ENCODE data around the gene SLC35F4.
"Not testable (repeated sequence)": the region's sequence is repeated elsewhere in the genome, so short reads cannot be mapped to it uniquely, and the experiment has no call there.

Gene SLC35F4

GRCh38 chr14:57865403-57866198 lies at the start of gene SLC35F4:
TSS of gene SLC35F4 (minus strand) at chr14:57866092.
- DNase-seq (ENCODE audit: insufficient read length, low spot score), result no peak
- no peak for FAIRE-seq

GRCh38 chr14:57909626-57910025 lies 43.7 kb upstream of the SLC35F4 start:
- no peak for DNase-seq (ENCODE audit: insufficient read length, low spot score)
- peak; percentile 84 for FAIRE-seq

GRCh38 chr14:57903954-57904353 lies 38.1 kb upstream of the SLC35F4 start:
- no peak for DNase-seq (ENCODE audit: insufficient read length, low spot score)
- peak; percentile 72 for FAIRE-seq

GRCh38 chr14:57898837-57899572 lies 33.1 kb upstream of the SLC35F4 start:
- FAIRE-seq (peak; percentile 83), DNase-seq (ENCODE audit: insufficient read length, low spot score) (no peak)

DNA sequence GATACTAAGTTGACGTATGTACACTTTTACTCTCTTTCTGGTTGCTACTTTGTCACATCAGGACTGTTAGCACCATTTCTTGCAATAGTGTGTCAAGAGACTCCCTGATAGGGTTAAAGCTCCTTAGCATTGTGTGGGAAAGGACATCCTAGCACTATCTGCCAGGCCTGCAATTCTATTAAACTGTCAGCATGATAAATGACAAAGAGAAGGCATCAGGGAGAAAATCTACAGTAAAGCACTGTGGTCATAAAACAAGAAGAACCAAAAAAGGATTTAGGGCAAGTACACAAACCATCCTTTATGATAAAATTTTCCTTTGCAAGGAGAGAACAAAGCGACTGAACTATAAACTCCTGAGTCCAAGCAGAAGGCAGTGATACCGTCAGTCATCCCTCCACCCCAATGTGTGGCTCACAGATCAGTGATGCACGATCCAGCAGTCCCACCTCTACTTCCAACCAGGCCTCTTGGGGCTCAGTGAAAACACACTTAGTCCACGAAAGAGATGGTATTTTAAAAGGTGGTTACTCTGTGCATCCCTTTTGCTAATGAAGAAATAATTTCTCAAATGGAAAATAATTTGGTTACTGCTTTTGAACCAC lies 31.4 kb upstream of the SLC35F4 start:
- FAIRE-seq (peak; percentile 73), DNase-seq (ENCODE audit: insufficient read length, low spot score) (no peak)

DNA sequence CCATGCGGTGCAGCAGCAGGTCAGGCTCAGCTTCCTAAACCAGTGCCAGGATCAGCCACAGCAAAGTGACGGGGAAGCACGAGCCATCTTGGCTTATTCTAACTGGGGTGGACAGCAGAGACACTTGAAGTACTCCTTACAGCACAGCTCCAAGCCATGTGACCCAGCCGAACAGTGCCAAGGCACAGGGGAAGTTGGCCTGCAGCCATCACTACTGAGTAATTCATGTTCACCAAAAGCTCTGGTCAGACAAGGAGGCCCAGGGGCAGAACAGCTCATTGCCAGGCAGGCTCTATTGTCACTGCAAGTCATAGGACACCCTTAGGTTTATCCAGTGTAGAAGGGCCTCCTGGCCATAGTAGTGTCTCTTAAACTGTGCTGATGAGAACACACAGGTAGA lies 23.4 kb upstream of the SLC35F4 start:
- DNase-seq (ENCODE audit: insufficient read length, low spot score) (no peak), FAIRE-seq (peak; percentile 72)

DNA sequence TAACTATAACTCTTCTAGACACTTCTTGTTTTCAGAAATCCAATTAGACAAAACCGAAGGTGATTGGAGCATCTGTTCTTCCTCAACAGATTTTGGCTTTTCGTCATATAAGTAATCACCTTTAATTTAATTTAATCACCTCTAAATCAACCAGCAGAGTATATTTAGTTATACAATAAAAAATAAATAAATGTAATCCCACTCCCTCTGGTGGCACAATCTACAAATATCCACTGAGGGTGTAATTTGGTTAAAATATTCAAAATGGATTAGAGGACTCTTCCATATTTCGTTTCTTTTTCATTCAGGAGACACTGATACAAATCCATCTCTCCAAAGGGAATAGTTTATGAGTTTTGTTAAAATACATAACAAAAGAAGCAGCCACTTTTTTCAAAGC lies 18.3 kb upstream of the SLC35F4 start:
- DNase-seq (ENCODE audit: insufficient read length, low spot score) (no peak), FAIRE-seq (no peak)

DNA sequence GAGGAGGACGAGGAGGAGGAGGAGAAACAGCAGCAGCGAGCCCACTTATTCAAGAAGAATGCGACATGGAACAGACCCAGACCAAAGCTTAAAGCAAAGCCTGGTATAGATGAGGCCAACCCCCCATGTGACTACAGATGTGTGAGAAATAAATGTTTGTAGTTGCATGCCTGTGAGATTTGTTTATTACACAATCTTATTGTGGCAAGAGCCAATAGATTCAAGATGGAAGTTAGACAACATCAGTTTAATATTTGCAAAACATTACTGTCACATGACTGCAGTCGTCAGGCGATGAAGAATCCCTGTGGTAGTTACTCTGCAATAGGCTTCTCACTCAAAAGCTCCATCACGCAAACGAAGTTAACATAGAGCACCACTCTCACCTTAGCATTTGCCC lies 17.2 kb upstream of the SLC35F4 start:
- FAIRE-seq, result peak; percentile 65
- DNase-seq (ENCODE audit: insufficient read length, low spot score), result no peak

DNA sequence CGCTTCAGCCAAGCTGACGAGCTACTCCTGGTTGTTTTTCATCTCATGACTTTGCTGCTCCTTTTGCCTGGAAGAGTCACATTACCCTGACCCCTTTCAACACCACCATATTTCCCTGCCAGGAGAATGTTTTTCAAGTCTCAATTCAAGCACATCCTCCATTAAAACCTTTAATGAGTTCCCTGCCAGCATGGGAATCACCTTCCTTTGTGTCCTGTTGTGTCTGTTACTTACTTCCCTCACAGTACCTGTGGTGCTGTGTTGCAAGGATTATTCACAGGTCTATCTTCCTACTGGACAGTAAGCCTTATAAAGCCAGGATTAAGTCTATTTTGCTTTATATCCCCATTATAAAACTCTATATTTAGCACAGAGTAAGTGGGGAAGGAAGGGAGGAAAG lies 13.6 kb upstream of the SLC35F4 start:
- DNase-seq (ENCODE audit: insufficient read length, low spot score), result no peak
- FAIRE-seq, result peak; percentile 90

GRCh38 chr14:57875985-57876384 lies 10.1 kb upstream of the SLC35F4 start:
- peak; percentile 16 for FAIRE-seq
- no peak for DNase-seq (ENCODE audit: insufficient read length, low spot score)

GRCh38 chr14:57875296-57875695 lies 9.4 kb upstream of the SLC35F4 start:
- no peak for DNase-seq (ENCODE audit: insufficient read length, low spot score)
- peak; percentile 52 for FAIRE-seq

- FAIRE-seq, result peak; percentile 93
- DNase-seq (ENCODE audit: insufficient read length, low spot score), result peak; percentile 13
These were observed 5.7 kb upstream of the SLC35F4 start for GRCh38 chr14:57871459-57872080.

GRCh38 chr14:57870686-57871457 lies 5.0 kb upstream of the SLC35F4 start:
- DNase-seq (ENCODE audit: insufficient read length, low spot score) (no peak), FAIRE-seq (peak; percentile 26)

- FAIRE-seq, result peak; percentile 49
- no peak for DNase-seq (ENCODE audit: insufficient read length, low spot score)
These were observed 3.7 kb upstream of the SLC35F4 start for GRCh38 chr14:57869617-57870016.

DNA sequence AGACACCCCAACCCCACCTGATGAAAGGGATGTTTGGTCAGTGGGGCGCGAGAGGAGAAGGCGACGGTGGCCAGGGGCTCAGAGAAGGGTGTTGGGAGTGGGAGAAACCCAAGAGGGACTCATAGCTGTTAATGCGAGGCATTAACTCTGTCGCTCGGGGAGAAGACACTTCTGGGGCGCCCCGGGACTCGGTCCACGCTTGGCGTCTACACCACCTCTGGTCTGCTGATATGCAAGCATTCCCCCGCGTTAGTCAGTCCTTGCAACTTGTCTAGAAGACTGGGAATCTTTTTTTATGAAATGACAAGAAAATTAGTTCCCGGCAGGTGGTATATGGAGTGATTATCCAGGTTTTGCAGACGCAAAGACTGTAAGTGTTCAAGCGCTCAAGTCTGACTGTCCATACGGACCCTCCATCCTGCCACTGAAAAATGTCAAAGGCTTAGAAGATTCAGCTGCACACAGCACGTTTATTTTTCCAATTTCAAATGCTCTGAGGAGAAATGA lies 360 bp upstream of the SLC35F4 start:
- DNase-seq (ENCODE audit: insufficient read length, low spot score) (no peak), FAIRE-seq (no peak)

GRCh38 chr14:57865066-57865402 lies 858 bp downstream of the SLC35F4 start:
- FAIRE-seq (no peak), DNase-seq (ENCODE audit: insufficient read length, low spot score) (no peak)

DNA sequence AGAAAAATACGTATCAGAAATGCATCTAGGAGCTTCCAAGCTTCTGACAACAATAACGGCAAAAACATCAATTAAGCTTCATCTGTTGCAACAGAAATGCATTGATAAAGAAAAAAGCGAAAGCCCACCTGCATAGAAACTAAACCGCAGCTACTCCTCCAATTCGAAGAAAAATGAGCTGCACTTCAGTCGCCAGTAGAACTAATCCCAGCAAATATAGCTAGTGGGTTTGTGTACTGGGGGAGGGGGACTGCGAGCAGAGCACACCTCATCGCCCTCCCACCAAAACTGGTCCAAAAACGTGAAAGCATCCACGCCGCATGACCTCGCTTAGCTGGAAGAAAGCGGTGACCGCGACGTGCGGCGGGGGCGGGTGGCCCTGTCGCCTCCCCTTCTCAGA lies 1.2 kb downstream of the SLC35F4 start:
- DNase-seq (ENCODE audit: insufficient read length, low spot score) (no peak), FAIRE-seq (peak; percentile 63)

DNA sequence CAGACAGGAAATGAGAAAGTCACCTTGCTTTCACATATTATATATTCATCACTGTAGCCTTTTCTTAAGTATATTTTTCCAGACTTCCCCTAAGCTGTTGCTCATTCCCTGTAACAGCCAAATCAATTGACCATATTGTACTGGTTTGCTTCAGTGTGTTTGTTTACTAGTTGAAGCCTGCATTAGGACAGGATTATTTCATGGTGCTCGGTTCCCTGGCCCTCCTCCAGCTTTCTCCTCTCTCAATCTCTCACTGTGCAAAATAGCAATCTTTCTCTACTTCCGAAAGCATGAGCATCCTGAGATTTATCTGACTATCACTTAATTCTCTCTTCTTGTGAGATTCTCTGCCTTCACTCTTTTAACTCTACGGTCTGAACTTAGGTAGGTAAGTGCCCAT lies 2.4 kb downstream of the SLC35F4 start:
- DNase-seq (ENCODE audit: insufficient read length, low spot score) (no peak), FAIRE-seq (peak; percentile 64)

DNA sequence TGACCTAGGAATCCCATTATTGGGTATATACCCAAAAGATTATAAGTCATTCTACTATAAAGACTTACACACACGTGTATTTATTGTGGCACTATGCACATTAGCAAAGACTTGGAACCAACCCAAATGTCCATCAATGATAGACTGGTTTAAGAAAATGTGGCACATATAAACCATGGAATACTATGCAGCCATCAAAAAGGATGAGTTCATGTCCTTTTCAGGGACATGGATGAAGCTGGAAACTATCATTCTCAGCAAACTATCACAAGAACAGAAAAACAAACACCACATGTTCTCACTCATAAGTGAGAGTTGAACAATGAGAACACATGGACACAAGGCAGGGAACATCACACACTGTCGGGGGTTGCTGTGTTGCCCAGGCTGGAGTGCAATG lies 10.2 kb downstream of the SLC35F4 start:
- FAIRE-seq; DNase-seq (ENCODE audit: insufficient read length, low spot score): not testable (repeated sequence)

GRCh38 chr14:57854571-57854970 lies 11.3 kb downstream of the SLC35F4 start:
- DNase-seq (ENCODE audit: insufficient read length, low spot score), result no peak
- FAIRE-seq, result peak; percentile 94

Measured in HTR-8/SVneo (cell line).